Measurements from ENCODE around the gene KRT75.

The KRT75 gene

DNA sequence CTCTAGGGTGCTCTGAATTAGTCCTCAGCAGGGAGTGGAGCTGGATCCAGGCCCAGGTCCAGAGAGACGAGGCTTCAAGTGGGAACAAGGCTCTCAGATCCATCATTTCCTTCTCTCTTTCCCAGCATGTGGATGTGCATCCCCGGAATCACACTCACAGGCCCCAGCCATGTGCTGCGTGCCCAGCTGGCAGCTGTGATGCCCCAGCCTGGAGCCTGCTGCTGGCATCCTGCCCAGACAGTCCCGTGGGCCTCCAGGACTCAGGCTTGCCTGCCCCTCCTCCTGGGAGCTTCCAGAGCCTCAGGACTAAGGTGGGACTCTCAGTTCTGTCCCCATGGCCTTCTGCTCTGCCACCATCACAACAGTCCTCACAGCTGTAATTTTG lies 42.6 kb downstream of the KRT75 start:
- no peak overlapping the region for H3K4me3 ChIP-seq (ENCODE audit: low read depth, low read length)
- no peak for TF ChIP-seq CTCF (IDR thresholded peaks at IDR 0.05; ENCODE audit: low read depth, low read length, missing control alignments)
- in situ Hi-C loops (cut with HindIII; ENCODE audit: low sequenced_read_pairs), result no loop called here
- no peak for DNase-seq (ENCODE audit: low read depth)

- no peak for DNase-seq (ENCODE audit: low read depth)
- peak; percentile 75 for TF ChIP-seq CTCF (IDR thresholded peaks at IDR 0.05; ENCODE audit: low read depth, low read length, missing control alignments)
- H3K4me3 ChIP-seq (ENCODE audit: low read depth, low read length), result no peak overlapping the region
- in situ Hi-C loops (cut with HindIII; ENCODE audit: low sequenced_read_pairs), result no loop called here
Measured at GRCh38 chr12:52390739-52391617, 43.2 kb downstream of the KRT75 start.

- in situ Hi-C loops (cut with HindIII; ENCODE audit: low sequenced_read_pairs), result no loop called here
- no peak for TF ChIP-seq CTCF (IDR thresholded peaks at IDR 0.05; ENCODE audit: low read depth, low read length, missing control alignments)
- DNase-seq (ENCODE audit: low read depth), result no peak
- H3K4me3 ChIP-seq (ENCODE audit: low read depth, low read length), result no peak overlapping the region
Measured at GRCh38 chr12:52389313-52390207, 44.6 kb downstream of the KRT75 start.

DNA sequence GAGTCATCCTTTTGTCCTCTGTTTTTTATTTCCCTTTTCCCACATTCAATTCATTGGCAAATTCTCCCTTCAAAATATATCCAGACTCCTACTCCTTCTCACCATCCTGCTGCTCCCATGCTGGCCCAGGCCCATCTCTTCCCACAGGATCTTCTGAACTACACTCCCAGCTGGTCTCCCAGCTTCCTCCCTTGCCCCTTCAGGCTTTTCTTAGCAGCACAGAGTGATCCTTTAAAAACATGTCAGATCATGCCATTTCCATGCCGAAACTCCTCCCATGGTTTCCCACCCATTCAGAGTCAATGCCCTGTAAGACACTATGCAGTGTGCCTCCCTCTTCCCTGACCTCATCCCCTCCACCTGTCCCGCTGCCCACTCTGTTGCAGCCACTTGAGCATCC lies 46.3 kb downstream of the KRT75 start:
- no peak for TF ChIP-seq CTCF (IDR thresholded peaks at IDR 0.05; ENCODE audit: low read depth, low read length, missing control alignments)
- in situ Hi-C loops (cut with HindIII; ENCODE audit: low sequenced_read_pairs), result no loop called here
- no peak for DNase-seq (ENCODE audit: low read depth)
- no peak overlapping the region for H3K4me3 ChIP-seq (ENCODE audit: low read depth, low read length)

- no peak for TF ChIP-seq CTCF (IDR thresholded peaks at IDR 0.05; ENCODE audit: low read depth, low read length, missing control alignments)
- in situ Hi-C loops (cut with HindIII; ENCODE audit: low sequenced_read_pairs), result no loop called here
- DNase-seq (ENCODE audit: low read depth), result no peak
Measured at GRCh38 chr12:52385226-52385702, 48.9 kb downstream of the KRT75 start, which contains the start of gene KRT84. Gene KRT84, minus strand, starts transcription at chr12:52385652. Its CDS starts 67 bp downstream, at chr12:52385585.

GRCh38 chr12:52383331-52383730 lies 50.8 kb downstream of the KRT75 start:
- no peak for DNase-seq (ENCODE audit: low read depth)
- no peak overlapping the region for H3K4me3 ChIP-seq (ENCODE audit: low read depth, low read length)
- TF ChIP-seq CTCF (IDR thresholded peaks at IDR 0.05; ENCODE audit: low read depth, low read length, missing control alignments), result no peak
- in situ Hi-C loops (cut with HindIII; ENCODE audit: low sequenced_read_pairs), result no loop called here

More at GRCh38 chr12:52385226-52385702, 48.9 kb downstream of the KRT75 start, which contains the start of gene KRT84:
- no peak within 1 kb of the TSS for H3K4me3 ChIP-seq (ENCODE audit: low read depth, low read length)
